Mesothelial cell of epicardium (in vitro differentiated cells): Measurements from ENCODE around the gene MICAL2. TPM values are rescaled to one million over a fixed set of nuclear protein-coding genes. Genes with fewer than 3 reads are reported as not detected.

ENCODE experiments used
- DNase-seq, 2 experiments: peaks; one replicate each; pipeline ENCODE4 v3.0.0; 2021; ENCODE audit warnings: low spot score in 2 of 2; ENCODE audit not compliant: unreplicated experiment in 2 of 2
- H3K27ac Mint-ChIP-seq: 2 replicates; pipeline ENCODE4 v1.8.0; 2021; ENCODE audit warnings: mixed read lengths
- H3K27me3 Mint-ChIP-seq: 2 replicates; pipeline ENCODE4 v1.8.0; 2021; ENCODE audit warnings: low read depth, mixed read lengths
- H3K36me3 Mint-ChIP-seq: 2 replicates; pipeline ENCODE4 v1.8.0; 2021; ENCODE audit warnings: mixed read lengths
- H3K4me1 Mint-ChIP-seq: 2 replicates; pipeline ENCODE4 v1.8.0; 2021; ENCODE audit warnings: mixed read lengths
- H3K4me3 Mint-ChIP-seq: 2 replicates; pipeline ENCODE4 v1.8.0; 2021; ENCODE audit warnings: mild to moderate bottlenecking, moderate library complexity, mixed read lengths
- H3K9me3 Mint-ChIP-seq: 2 replicates; pipeline ENCODE4 v1.8.0; 2021; ENCODE audit warnings: mixed read lengths
- CTCF ChIP-seq: fragments of 200-600 bp; sonication (generic); IDR thresholded peaks from one replicate; pipeline ENCODE4 v1.5.0; 2021; ENCODE audit warnings: antibody characterized with exemption; ENCODE audit not compliant: unreplicated experiment
- total RNA-seq: library from RNA; stranded (reverse); gene quantifications from 3 replicates; pipeline ENCODE4 v1.2.1, GENCODE V29; 2021

Gene MICAL2
- total RNA-seq, 1 donor from 2014 or later = 15.0 TPM

GRCh38 chr11:12098601-12099000, 11.8 kb upstream of the MICAL2 start:
- H3K36me3 Mint-ChIP-seq = no peaks in the 10 kb centered on the region
- DNase-seq = no peak
- H3K4me3 Mint-ChIP-seq = no peak overlapping the region

GRCh38 chr11:12099132-12099873, 11.1 kb upstream of the MICAL2 start:
- no peak overlapping the region for H3K27ac Mint-ChIP-seq
- H3K4me1 Mint-ChIP-seq = peaks cover 2% of the 10 kb centered on the region
- no peaks in the 10 kb centered on the region for H3K9me3 Mint-ChIP-seq
- no peaks in the 10 kb centered on the region for H3K36me3 Mint-ChIP-seq
- peaks cover 57% of the 10 kb centered on the region for H3K27me3 Mint-ChIP-seq
- DNase-seq = no peak
- no peak overlapping the region for H3K4me3 Mint-ChIP-seq
- no peak for TF ChIP-seq CTCF

More at GRCh38 chr11:12098601-12099000, 11.8 kb upstream of the MICAL2 start:
- Mint-ChIP-seq H3K27me3 (peaks cover 50% of the 10 kb centered on the region), H3K4me1 (peaks cover 2% of the 10 kb centered on the region), H3K9me3 (no peaks in the 10 kb centered on the region), H3K27ac (no peak overlapping the region)
- no peak for TF ChIP-seq CTCF

GRCh38 chr11:12100429-12100828, 10.0 kb upstream of the MICAL2 start:
- H3K27me3 Mint-ChIP-seq = peaks cover 67% of the 10 kb centered on the region
- H3K4me1 Mint-ChIP-seq = peaks cover 2% of the 10 kb centered on the region
- H3K4me3 Mint-ChIP-seq = no peak overlapping the region
- no peak for TF ChIP-seq CTCF
- no peaks in the 10 kb centered on the region for H3K9me3 Mint-ChIP-seq
- H3K36me3 Mint-ChIP-seq = no peaks in the 10 kb centered on the region
- H3K27ac Mint-ChIP-seq = no peak overlapping the region
- DNase-seq = no peak

GRCh38 chr11:12100841-12101242, 9.5 kb upstream of the MICAL2 start:
- H3K27ac Mint-ChIP-seq = no peak overlapping the region
- no peak overlapping the region for H3K4me3 Mint-ChIP-seq
- H3K9me3 Mint-ChIP-seq = no peaks in the 10 kb centered on the region
- H3K27me3 Mint-ChIP-seq = peaks cover 71% of the 10 kb centered on the region
- no peak for TF ChIP-seq CTCF
- no peak for DNase-seq
- H3K36me3 Mint-ChIP-seq = no peaks in the 10 kb centered on the region
- peaks cover 2% of the 10 kb centered on the region for H3K4me1 Mint-ChIP-seq

- no peak overlapping the region for H3K27ac Mint-ChIP-seq
- H3K27me3 Mint-ChIP-seq = peaks cover 74% of the 10 kb centered on the region
- no peaks in the 10 kb centered on the region for H3K36me3 Mint-ChIP-seq
- peaks cover 2% of the 10 kb centered on the region for H3K4me1 Mint-ChIP-seq
- no peaks in the 10 kb centered on the region for H3K9me3 Mint-ChIP-seq
- no peak for DNase-seq
- H3K4me3 Mint-ChIP-seq = no peak overlapping the region
- TF ChIP-seq CTCF = no peak
Observed at GRCh38 chr11:12101318-12101717, 9.1 kb upstream of the MICAL2 start.
